HFF-Myc (cell line): ENCODE results near the gene GRIK4.

Experiments used
- DNase-seq: peaks from one replicate; pipeline ENCODE4 v3.0.0-alpha.2; 2011; ENCODE audit warnings: low read depth; ENCODE audit errors: extremely low read depth
- H3K4me3 ChIP-seq: replicated peaks from 2 replicates; pipeline ENCODE4 v1.5.1; 2011; ENCODE audit warnings: low read depth, mild to moderate bottlenecking, control low read depth, low read length
- TF ChIP-seq, protein P1 (sequence below): IDR thresholded peaks from 2 replicates; pipeline ENCODE4 v1.5.1; 2012; ENCODE audit warnings: mild to moderate bottlenecking, low read depth, low read length, control low read depth; ENCODE audit errors: missing control alignments

GRIK4 gene

DNA sequence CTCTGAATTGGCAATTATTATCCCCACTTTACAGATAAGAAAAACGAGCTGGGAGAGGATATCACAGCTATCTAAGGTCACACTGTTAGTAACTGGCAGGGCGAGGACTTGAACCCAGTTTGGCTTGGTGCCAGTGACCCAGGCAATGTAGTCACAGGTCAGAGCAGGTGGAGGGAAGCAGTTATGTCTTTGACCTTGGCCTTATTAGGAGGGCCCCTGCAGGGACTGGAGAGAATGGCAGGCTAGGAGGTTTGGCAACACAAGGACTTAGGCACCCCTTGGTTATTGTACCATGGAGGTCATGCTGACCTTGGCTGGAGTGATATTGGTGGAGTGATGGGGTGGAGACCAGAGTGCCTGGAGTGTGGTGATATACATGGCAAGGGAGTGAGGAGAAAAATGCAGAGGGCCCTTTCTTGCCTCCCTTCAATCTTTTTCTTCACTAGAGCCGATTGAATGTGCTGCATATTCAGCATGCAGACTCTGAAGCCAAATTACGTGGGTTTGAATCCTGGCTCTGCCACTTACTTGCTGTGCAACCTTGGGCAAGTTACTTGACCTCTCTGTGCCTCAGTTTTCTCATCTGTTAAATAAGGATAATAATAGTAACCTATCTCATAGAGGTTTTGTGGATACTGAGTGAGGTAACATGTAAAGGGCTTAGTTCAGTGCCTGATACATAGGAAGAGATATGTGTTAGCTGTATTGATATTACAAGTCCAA, 419.7 kb downstream of the GRIK4 start:
- TF ChIP-seq, protein P1, sequence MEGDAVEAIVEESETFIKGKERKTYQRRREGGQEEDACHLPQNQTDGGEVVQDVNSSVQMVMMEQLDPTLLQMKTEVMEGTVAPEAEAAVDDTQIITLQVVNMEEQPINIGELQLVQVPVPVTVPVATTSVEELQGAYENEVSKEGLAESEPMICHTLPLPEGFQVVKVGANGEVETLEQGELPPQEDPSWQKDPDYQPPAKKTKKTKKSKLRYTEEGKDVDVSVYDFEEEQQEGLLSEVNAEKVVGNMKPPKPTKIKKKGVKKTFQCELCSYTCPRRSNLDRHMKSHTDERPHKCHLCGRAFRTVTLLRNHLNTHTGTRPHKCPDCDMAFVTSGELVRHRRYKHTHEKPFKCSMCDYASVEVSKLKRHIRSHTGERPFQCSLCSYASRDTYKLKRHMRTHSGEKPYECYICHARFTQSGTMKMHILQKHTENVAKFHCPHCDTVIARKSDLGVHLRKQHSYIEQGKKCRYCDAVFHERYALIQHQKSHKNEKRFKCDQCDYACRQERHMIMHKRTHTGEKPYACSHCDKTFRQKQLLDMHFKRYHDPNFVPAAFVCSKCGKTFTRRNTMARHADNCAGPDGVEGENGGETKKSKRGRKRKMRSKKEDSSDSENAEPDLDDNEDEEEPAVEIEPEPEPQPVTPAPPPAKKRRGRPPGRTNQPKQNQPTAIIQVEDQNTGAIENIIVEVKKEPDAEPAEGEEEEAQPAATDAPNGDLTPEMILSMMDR = no peak
- H3K4me3 ChIP-seq = no peak overlapping the region
- no peak for DNase-seq

DNA sequence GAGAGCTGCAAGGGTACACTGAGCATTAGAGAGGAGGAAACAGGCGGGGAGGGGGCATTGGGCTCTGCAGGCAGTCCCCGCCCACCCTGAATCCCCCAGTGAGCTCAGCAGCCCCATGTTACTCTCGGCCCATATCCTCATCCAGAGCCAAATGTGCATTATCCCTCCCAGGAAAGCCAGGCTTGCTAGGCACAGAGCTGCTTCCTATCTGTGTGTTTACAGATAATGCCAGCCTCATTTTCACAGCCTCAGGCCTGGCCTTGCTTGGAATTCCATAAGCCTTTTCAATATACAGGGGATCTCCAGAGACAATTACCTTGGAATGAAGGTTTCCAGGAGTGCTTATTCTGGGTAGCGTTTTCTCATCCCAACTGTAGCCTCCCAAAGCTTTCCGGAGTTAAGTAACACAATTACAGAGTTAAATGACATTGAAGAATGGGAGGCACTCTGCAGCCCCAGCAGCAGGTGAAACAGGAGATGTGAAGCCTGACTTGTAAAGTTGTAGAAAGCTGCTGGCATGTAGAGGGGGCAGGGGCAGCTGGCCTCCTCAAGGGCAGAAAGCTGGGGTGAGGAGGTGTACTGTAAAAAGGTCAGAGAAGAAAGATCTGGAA, 420.9 kb downstream of the GRIK4 start:
- TF ChIP-seq, protein P1 = no peak
- no peak for DNase-seq
- H3K4me3 ChIP-seq = no peak overlapping the region

DNA sequence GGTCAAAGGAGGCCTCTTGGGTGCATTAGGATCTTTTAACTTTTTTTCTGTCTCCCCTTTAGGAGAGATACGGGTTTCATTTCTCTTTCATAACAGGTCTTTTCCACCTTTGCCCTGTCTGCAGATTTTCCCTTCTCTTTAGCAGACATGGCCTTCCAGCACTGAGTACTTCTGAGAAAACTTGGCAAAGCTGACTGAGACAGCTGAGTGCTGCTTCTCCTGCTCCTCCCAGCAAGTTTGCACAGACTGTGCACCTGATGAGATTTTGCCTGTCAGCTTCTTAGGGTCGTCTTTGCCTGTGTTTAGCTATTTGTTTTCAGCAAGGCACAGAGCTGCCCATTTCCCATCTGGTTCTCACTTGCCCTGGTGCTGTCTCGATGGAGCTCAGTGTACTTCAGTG, 424.8 kb downstream of the GRIK4 start:
- TF ChIP-seq, protein P1 = no peak
- DNase-seq = no peak
- H3K4me3 ChIP-seq = no peak overlapping the region

DNA sequence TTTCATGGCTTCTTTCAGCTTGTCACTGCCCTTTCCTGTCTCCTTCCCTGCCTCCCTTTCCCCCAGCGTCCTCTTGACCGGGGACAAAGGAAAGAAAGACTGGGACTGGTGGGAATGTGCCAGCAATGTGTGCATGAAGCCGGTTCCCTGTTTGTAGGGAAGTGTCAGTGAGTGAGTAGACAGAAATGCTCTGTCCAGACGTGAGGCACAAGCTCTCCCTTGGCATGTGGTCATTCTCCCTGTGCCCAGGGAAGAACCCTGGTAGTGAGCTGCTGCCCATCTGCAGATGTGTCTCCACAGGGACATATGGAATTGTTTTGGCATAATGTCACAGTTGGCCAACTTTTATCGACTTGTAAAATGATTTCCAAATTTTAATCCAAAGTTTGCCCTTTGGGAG, 426.0 kb downstream of the GRIK4 start:
- DNase-seq = no peak
- TF ChIP-seq, protein P1 = no peak
- H3K4me3 ChIP-seq = no peak overlapping the region

DNA sequence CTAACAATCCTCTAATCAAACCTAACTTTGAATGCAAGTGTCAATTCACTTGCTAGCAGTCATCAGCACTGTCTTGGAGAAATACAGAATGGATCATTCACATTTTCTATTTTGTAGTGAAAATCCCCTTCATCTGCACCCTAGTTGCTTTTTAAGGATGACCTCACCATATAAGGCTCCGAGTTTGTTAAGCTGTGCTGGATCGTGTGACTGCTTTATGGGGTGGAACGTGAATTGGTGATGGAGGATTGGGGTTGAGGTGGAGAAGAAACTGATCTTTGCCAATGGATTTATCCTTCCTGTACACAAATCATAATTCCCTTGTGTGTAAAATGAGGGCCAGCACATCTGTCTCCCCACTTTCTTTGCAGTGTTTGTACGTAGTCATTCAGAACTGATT, 426.7 kb downstream of the GRIK4 start:
- TF ChIP-seq, protein P1 = no peak
- no peak overlapping the region for H3K4me3 ChIP-seq
- no peak for DNase-seq

DNA sequence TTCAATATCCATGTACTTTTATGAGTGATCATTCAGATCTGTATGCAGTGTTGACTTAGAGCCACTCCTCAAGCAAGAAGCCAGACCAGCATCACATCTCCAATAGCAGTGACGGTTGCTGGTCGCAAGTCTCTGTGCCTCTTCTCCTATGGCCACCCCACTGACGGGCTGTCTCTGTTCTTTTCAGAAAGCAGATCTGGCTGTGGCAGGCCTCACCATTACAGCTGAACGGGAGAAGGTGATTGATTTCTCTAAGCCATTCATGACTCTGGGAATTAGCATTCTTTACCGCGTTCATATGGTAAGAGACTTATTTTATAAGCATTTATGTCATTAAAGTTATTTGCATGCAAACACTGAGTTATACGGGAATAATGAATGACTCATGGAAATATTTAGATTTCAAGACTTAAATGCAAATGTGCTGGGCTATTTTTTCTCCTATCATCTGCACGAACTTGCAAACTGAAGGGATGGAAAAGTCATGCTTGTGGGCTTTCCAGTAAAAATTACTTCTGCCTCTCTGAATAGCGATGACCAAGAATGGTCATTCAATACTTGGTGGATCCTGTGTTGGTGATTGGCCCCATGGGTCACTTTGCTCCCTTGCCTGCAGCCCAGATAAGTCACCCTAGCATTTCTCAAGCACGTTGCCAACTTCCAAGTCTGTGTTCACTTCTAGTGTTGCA, 428.8 kb downstream of the GRIK4 start:
- TF ChIP-seq, protein P1 = no peak
- H3K4me3 ChIP-seq = no peak overlapping the region
- DNase-seq = no peak
